ENCODE data around the gene GALP. TPM values are rescaled to one million over a fixed set of nuclear protein-coding genes. Genes with fewer than 3 reads are reported as not detected.

Gene GALP
- total and polyA plus RNA-seq, 2 donors (not counting 1 experiment from before 2014, with no cell fraction given): not detected

DNA sequence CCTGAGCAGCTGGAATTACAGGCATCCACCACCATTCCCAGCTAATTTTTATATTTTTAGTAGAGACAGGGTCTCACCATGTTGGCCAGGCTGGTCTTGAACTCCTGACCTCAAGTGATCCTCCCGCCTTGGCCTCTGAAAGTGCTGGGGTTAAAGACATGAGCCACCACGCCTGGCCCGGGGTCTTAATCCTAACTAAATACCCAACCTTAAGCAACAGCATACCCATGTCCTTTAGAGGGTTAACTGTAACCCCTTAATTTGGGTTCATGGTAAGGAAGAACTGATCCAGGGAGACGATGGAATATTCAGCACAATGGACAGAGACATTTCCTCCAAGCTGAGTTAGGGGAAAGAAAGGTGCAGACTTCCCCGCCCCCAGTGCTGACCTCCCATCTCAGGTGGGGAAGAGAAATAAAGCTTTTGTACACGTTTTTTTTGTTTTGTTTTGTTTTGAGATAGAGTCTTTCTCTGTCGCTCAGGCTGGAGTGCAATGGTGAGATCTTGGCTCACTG, 8.7 kb upstream of the GALP start:
- CTCF ChIA-PET: interaction anchor here (1.1 to 16.2 kb wide), 4 partner anchors 9 to 101 kb away, joined by 3 to 196 read pairs (median 8); no protein-coding TSS in a partner anchor
- H3K27me3 ChIP-seq (replicated peaks in 1 of 4; ENCODE audit: control extremely low read depth in 1 of 4, control insufficient read depth in 3 of 4, insufficient read depth in 4 of 4, low read length in 3 of 4): no peaks in the 10 kb centered on the region

DNA sequence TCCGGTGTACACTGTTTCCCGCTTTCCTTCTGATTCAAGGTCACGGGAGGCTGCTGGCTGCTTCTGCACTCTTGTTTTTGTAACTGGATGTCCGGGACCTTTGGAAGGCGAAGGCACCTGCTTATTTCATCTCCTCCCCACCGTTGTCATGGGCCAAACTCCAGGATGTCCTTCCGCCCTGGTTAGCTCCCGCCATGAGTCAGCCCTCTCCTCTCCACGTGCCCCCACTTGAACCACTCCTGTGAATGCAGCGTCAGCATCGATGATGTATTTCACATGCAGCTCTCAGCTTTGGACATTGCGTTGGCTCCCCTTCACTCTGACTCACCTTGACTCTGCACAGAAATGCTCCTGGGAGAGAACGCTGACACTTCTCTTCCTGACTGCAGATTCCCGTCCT, 5.5 kb upstream of the GALP start:
- CTCF ChIA-PET: interaction anchor here (2.8 to 16.2 kb wide), 4 partner anchors 65 to 104 kb away, joined by 7 to 196 read pairs (median 24); no protein-coding TSS in a partner anchor
- Histone ChIP-seq H2AFZ (ENCODE audit: insufficient read depth, low read depth, low read length, poor library complexity, severe bottlenecking) (no peak overlapping the region), H3K36me3 (replicated peaks in 1 of 2; ENCODE audit: control extremely low read depth in 1 of 2, control insufficient read depth in 1 of 2, extremely low read depth in 1 of 2, insufficient read depth in 2 of 2, low read length in 1 of 2) (no peaks in the 10 kb centered on the region), H3K9me3 (ENCODE audit: control extremely low read depth in 1 of 3, control insufficient read depth in 2 of 3, insufficient read depth in 1 of 3, low read length in 2 of 3) (no peaks in the 10 kb centered on the region), H3K27ac (ENCODE audit: low read length in 2 of 2) (no peak overlapping the region), H3K4me2 (replicated peaks; ENCODE audit: low read depth, low read length, poor library complexity, severe bottlenecking) (no peak overlapping the region), H3K9ac (ENCODE audit: low read length) (no peak overlapping the region), H3K4me3 (ENCODE audit: control extremely low read depth in 1 of 5, extremely low read depth in 1 of 5, insufficient read depth in 1 of 5, low read depth in 2 of 5, low read length in 4 of 5) (no peak overlapping the region), H3K79me2 (ENCODE audit: control insufficient read depth, insufficient read depth, low read length) (no peaks in the 10 kb centered on the region), H3K27me3 (replicated peaks in 1 of 4; ENCODE audit: control extremely low read depth in 1 of 4, control insufficient read depth in 3 of 4, insufficient read depth in 4 of 4, low read length in 3 of 4) (no peaks in the 10 kb centered on the region), H4K20me1 (ENCODE audit: control insufficient read depth, insufficient read depth, low read length, poor library complexity, severe bottlenecking) (no peaks in the 10 kb centered on the region), H3K4me1 (ENCODE audit: control insufficient read depth in 2 of 2, insufficient read depth in 2 of 2, low read length in 2 of 2) (peaks cover 2 to 3% of the 10 kb centered on the region in 2 donors)
- no peak for ATAC-seq (ENCODE audit: low read depth)
- H3K27me3 Mint-ChIP-seq: peaks cover 18% of the 10 kb centered on the region
- no peak for DNase-seq
- POLR2A ChIA-PET: no interaction called here
- intact Hi-C loops (cut with micrococcal nuclease): no loop called here
- no peak overlapping the region for H3K4me3 Mint-ChIP-seq
- peaks cover 2% of the 10 kb centered on the region for H3K4me1 Mint-ChIP-seq
- H3K27ac Mint-ChIP-seq: no peak overlapping the region
- H3K9me3 Mint-ChIP-seq (ENCODE audit: insufficient read depth): no peaks in the 10 kb centered on the region
- no peak for TF ChIP-seq EZH2 (IDR thresholded peaks at IDR 0.05; ENCODE audit: borderline replicate concordance, insufficient read depth, low read depth, low read length, poor library complexity, severe bottlenecking)
- TF ChIP-seq, protein P1, sequence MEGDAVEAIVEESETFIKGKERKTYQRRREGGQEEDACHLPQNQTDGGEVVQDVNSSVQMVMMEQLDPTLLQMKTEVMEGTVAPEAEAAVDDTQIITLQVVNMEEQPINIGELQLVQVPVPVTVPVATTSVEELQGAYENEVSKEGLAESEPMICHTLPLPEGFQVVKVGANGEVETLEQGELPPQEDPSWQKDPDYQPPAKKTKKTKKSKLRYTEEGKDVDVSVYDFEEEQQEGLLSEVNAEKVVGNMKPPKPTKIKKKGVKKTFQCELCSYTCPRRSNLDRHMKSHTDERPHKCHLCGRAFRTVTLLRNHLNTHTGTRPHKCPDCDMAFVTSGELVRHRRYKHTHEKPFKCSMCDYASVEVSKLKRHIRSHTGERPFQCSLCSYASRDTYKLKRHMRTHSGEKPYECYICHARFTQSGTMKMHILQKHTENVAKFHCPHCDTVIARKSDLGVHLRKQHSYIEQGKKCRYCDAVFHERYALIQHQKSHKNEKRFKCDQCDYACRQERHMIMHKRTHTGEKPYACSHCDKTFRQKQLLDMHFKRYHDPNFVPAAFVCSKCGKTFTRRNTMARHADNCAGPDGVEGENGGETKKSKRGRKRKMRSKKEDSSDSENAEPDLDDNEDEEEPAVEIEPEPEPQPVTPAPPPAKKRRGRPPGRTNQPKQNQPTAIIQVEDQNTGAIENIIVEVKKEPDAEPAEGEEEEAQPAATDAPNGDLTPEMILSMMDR (IDR thresholded peaks at IDR 0.05): no peak
- WGBS (ENCODE audit: insufficient coverage): 82% methylated on average over 13 of the region's 14 CpGs

More for the DNA sequence above, 8.7 kb upstream of the GALP start:
- 96% methylated on average over 3 of the region's 7 CpGs for WGBS (ENCODE audit: insufficient coverage)
- Mint-ChIP-seq H3K27me3 (peaks cover 17% of the 10 kb centered on the region), H3K9me3 (ENCODE audit: insufficient read depth) (no peaks in the 10 kb centered on the region), H3K4me1 (peaks cover 4% of the 10 kb centered on the region), H3K27ac (no peak overlapping the region), H3K4me3 (no peak overlapping the region)
- Histone ChIP-seq H3K9ac (ENCODE audit: low read length) (no peak overlapping the region), H3K79me2 (ENCODE audit: control insufficient read depth, insufficient read depth, low read length) (no peaks in the 10 kb centered on the region), H3K4me3 (ENCODE audit: control extremely low read depth in 1 of 5, extremely low read depth in 1 of 5, insufficient read depth in 1 of 5, low read depth in 2 of 5, low read length in 4 of 5) (no peak overlapping the region), H2AFZ (ENCODE audit: insufficient read depth, low read depth, low read length, poor library complexity, severe bottlenecking) (no peak overlapping the region), H3K4me2 (replicated peaks; ENCODE audit: low read depth, low read length, poor library complexity, severe bottlenecking) (no peak overlapping the region), H3K4me1 (ENCODE audit: control insufficient read depth in 2 of 2, insufficient read depth in 2 of 2, low read length in 2 of 2) (peaks cover 2 to 3% of the 10 kb centered on the region in 2 donors), H3K9me3 (ENCODE audit: control extremely low read depth in 1 of 3, control insufficient read depth in 2 of 3, insufficient read depth in 1 of 3, low read length in 2 of 3) (no peaks in the 10 kb centered on the region), H4K20me1 (ENCODE audit: control insufficient read depth, insufficient read depth, low read length, poor library complexity, severe bottlenecking) (no peaks in the 10 kb centered on the region), H3K36me3 (replicated peaks in 1 of 2; ENCODE audit: control extremely low read depth in 1 of 2, control insufficient read depth in 1 of 2, extremely low read depth in 1 of 2, insufficient read depth in 2 of 2, low read length in 1 of 2) (no peaks in the 10 kb centered on the region), H3K27ac (ENCODE audit: low read length in 2 of 2) (no peak overlapping the region)
- no peak for DNase-seq
- no peak for TF ChIP-seq EZH2 (IDR thresholded peaks at IDR 0.05; ENCODE audit: borderline replicate concordance, insufficient read depth, low read depth, low read length, poor library complexity, severe bottlenecking)
- TF ChIP-seq, protein P1 (IDR thresholded peaks at IDR 0.05): no peak
- POLR2A ChIA-PET: no interaction called here
- no peak for ATAC-seq (ENCODE audit: low read depth)
- intact Hi-C loops (cut with micrococcal nuclease): no loop called here
